ENCODE measurements around the gene SPOCD1. TPM values are rescaled to one million over a fixed set of nuclear protein-coding genes. Genes with fewer than 3 reads are reported as not detected.

The SPOCD1 gene
- total RNA-seq, 1 experiment from 2014 or later = 0.66 TPM

- Histone ChIP-seq H3K36me3 (ENCODE audit: control insufficient read depth, insufficient read depth, low read length) (no peaks in the 10 kb centered on the region), H3K4me1 (no peaks in the 10 kb centered on the region), H3K9me3 (no peaks in the 10 kb centered on the region), H3K4me3 (ENCODE audit: low read depth, low read length) (no peak overlapping the region), H3K27me3 (replicated peaks; ENCODE audit: control insufficient read depth, insufficient read depth, low read length) (no peaks in the 10 kb centered on the region)
- DNase-seq = no peak
- H3K27me3 Mint-ChIP-seq (ENCODE audit: insufficient read depth, unreplicated experiment) = no peaks in the 10 kb centered on the region
- BruUV-seq (replicated peaks) = no TSS peak
- TF ChIP-seq CTCF (IDR thresholded peaks at IDR 0.05; ENCODE audit: insufficient read depth in 1 of 2, low read depth in 1 of 2, low read length in 1 of 2, severe bottlenecking in 1 of 2, unreplicated experiment in 1 of 2) = no peak
- H3K4me3 Mint-ChIP-seq (ENCODE audit: unreplicated experiment) = no peak overlapping the region
- intact Hi-C loops (cut with micrococcal nuclease; ENCODE audit: unreplicated experiment) = no loop called here
- H3K9me3 Mint-ChIP-seq (ENCODE audit: unreplicated experiment) = no peaks in the 10 kb centered on the region
- POLR2A ChIA-PET = no interaction called here
- no peaks in the 10 kb centered on the region for H3K4me1 Mint-ChIP-seq (ENCODE audit: low read depth, unreplicated experiment)
- H3K36me3 Mint-ChIP-seq (ENCODE audit: insufficient read depth, unreplicated experiment) = no peaks in the 10 kb centered on the region
- no peak overlapping the region for H3K27ac Mint-ChIP-seq (ENCODE audit: unreplicated experiment)
- CTCF ChIA-PET = no interaction called here
These were observed 27.7 kb upstream of the SPOCD1 start for GRCh38 chr1:31843506-31843905.

GRCh38 chr1:31839662-31840343 lies 24.0 kb upstream of the SPOCD1 start:
- BruUV-seq (replicated peaks) = no TSS peak
- Histone ChIP-seq H3K27me3 (replicated peaks; ENCODE audit: control insufficient read depth, insufficient read depth, low read length) (no peaks in the 10 kb centered on the region), H3K4me1 (no peaks in the 10 kb centered on the region), H3K36me3 (ENCODE audit: control insufficient read depth, insufficient read depth, low read length) (no peaks in the 10 kb centered on the region), H3K4me3 (ENCODE audit: low read depth, low read length) (no peak overlapping the region), H3K9me3 (no peaks in the 10 kb centered on the region)
- Mint-ChIP-seq H3K27me3 (ENCODE audit: insufficient read depth, unreplicated experiment) (no peaks in the 10 kb centered on the region), H3K36me3 (ENCODE audit: insufficient read depth, unreplicated experiment) (no peaks in the 10 kb centered on the region), H3K4me1 (ENCODE audit: low read depth, unreplicated experiment) (no peaks in the 10 kb centered on the region), H3K27ac (ENCODE audit: unreplicated experiment) (no peak overlapping the region), H3K9me3 (ENCODE audit: unreplicated experiment) (no peaks in the 10 kb centered on the region), H3K4me3 (ENCODE audit: unreplicated experiment) (no peak overlapping the region)
- no peak for TF ChIP-seq CTCF (IDR thresholded peaks at IDR 0.05; ENCODE audit: insufficient read depth in 1 of 2, low read depth in 1 of 2, low read length in 1 of 2, severe bottlenecking in 1 of 2, unreplicated experiment in 1 of 2)
- intact Hi-C loops (cut with micrococcal nuclease; ENCODE audit: unreplicated experiment) = no loop called here
- no peak for DNase-seq
- ChIA-PET CTCF (no interaction called here), POLR2A (no interaction called here)

GRCh38 chr1:31837451-31838158 lies 21.8 kb upstream of the SPOCD1 start:
- intact Hi-C loops (cut with micrococcal nuclease; ENCODE audit: unreplicated experiment) = no loop called here
- TF ChIP-seq CTCF (IDR thresholded peaks at IDR 0.05; ENCODE audit: insufficient read depth in 1 of 2, low read depth in 1 of 2, low read length in 1 of 2, severe bottlenecking in 1 of 2, unreplicated experiment in 1 of 2) = no peak
- Histone ChIP-seq H3K9me3 (no peaks in the 10 kb centered on the region), H3K27me3 (replicated peaks; ENCODE audit: control insufficient read depth, insufficient read depth, low read length) (no peaks in the 10 kb centered on the region), H3K36me3 (ENCODE audit: control insufficient read depth, insufficient read depth, low read length) (no peaks in the 10 kb centered on the region), H3K4me1 (no peaks in the 10 kb centered on the region), H3K4me3 (ENCODE audit: low read depth, low read length) (no peak overlapping the region)
- BruUV-seq (replicated peaks) = no TSS peak
- Mint-ChIP-seq H3K27ac (ENCODE audit: unreplicated experiment) (no peak overlapping the region), H3K9me3 (ENCODE audit: unreplicated experiment) (no peaks in the 10 kb centered on the region), H3K4me1 (ENCODE audit: low read depth, unreplicated experiment) (no peaks in the 10 kb centered on the region), H3K36me3 (ENCODE audit: insufficient read depth, unreplicated experiment) (no peaks in the 10 kb centered on the region), H3K4me3 (ENCODE audit: unreplicated experiment) (no peak overlapping the region), H3K27me3 (ENCODE audit: insufficient read depth, unreplicated experiment) (no peaks in the 10 kb centered on the region)
- DNase-seq = no peak
- ChIA-PET CTCF (no interaction called here), POLR2A (interaction anchor here (0.6 kb wide), 1 partner anchor 608 kb away, joined by 3 read pairs; no protein-coding TSS in a partner anchor)
